GM13977 (cell line): ENCODE results near the gene WDCP.

Experiments
- DNase-seq: peaks from one replicate; pipeline ENCODE4 v3.0.0; 2012; ENCODE audit warnings: low spot score
- in situ Hi-C: fragments of 300-500 bp; cut with MboI; formaldehyde crosslinking; loops from one replicate; pipeline ENCODE4 v1.12.0; 2022; ENCODE audit warnings: low sequenced_read_pairs, low pct_unique_long_range_greater_than_20kb, mixed read lengths, inconsistent platforms; ENCODE audit not compliant: unreplicated experiment
- TF ChIP-seq, protein P1 (sequence below): IDR thresholded peaks from 2 replicates; pipeline ENCODE4 v1.5.1; 2012; ENCODE audit warnings: mild to moderate bottlenecking, control low read depth; ENCODE audit not compliant: insufficient read depth; ENCODE audit errors: extremely low read depth, missing control alignments

WDCP gene

DNA sequence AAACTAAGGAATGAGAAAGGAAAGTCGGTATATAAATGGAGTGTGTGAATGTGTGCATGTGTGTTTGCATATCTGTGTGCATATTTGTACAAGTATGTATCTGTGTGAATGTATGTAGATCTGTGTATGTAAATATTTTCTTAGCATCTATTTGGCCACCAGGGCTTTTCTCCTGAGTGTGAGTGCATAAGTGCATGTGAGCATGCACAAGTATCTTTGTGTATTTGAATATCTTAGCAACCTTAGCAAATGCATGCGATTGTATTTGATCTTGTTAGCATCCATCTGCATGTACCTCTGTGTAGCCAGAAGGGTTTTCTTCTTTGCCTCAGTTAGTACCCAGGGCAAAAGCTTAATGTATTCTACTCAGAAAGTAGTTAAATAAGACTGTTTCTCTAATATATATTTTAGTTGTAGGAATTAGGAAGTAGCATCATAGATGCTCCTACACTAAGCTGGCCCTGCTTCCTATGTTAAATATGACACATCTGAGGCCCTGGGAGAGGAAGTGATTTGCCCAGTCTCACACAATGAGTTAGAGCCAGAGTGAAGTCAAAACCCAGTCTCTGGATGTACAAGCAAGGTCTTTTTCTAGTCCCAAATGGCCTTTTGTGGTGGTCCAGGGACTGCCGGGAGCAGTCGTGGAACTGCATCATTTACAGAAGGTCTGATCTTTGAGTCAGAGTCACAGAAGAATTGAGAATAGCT lies 11.5 kb upstream of the WDCP start:
- in situ Hi-C loops, result no loop called here
- TF ChIP-seq, protein P1, sequence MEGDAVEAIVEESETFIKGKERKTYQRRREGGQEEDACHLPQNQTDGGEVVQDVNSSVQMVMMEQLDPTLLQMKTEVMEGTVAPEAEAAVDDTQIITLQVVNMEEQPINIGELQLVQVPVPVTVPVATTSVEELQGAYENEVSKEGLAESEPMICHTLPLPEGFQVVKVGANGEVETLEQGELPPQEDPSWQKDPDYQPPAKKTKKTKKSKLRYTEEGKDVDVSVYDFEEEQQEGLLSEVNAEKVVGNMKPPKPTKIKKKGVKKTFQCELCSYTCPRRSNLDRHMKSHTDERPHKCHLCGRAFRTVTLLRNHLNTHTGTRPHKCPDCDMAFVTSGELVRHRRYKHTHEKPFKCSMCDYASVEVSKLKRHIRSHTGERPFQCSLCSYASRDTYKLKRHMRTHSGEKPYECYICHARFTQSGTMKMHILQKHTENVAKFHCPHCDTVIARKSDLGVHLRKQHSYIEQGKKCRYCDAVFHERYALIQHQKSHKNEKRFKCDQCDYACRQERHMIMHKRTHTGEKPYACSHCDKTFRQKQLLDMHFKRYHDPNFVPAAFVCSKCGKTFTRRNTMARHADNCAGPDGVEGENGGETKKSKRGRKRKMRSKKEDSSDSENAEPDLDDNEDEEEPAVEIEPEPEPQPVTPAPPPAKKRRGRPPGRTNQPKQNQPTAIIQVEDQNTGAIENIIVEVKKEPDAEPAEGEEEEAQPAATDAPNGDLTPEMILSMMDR, result no peak
- DNase-seq, result no peak

DNA sequence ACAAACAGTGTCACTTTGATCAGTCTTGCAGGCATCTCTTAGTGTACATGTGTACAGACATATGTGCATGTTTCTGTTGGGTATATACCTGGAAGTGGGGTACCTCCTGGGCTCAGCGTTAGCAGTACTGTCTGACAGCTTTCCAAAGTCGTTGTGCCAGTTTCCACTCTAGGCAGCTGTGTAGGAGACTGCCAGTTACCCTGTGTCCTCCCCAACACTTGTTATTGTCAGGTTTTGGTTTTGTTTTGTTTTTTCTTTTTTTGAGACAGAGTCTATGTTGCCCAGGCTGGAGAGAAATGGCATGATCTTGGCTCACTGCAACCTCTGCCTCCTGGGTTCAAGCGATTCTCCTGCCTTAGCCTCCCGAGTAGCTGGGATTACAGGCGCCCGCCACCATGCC lies 8.6 kb upstream of the WDCP start:
- TF ChIP-seq, protein P1, result no peak
- in situ Hi-C loops, result no loop called here
- no peak for DNase-seq

DNA sequence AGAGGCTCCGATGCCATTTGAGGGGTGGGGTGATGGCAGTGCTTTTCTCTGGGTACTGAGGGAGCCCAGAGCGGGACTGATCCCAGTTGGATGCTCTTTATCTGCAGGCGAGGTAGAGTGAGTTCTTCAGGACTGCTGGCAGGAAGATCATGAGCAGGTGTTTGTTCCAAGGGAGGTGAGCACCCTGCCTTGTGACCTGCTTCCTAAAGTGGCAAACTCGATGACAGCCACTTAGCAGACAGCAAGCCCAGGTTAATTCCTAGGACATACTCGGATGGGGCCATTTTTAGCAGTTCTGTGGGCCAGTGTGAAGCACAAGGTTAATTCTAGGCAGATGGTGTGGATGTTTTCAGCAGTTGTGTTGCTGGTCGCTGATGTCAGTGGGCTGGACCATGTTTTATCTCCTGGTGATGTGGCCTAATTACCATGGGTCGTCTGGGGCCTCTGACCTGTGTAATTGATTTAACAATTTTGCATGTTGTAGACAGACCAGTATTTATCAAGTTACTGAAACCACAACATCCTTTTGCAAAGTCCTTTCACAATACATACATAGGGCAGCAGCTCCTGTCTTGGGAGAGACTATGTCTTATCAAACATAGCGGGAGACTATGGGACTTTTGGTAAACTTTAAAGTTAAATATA lies 7.3 kb upstream of the WDCP start:
- DNase-seq, result no peak
- in situ Hi-C loops, result no loop called here
- TF ChIP-seq, protein P1, result no peak

DNA sequence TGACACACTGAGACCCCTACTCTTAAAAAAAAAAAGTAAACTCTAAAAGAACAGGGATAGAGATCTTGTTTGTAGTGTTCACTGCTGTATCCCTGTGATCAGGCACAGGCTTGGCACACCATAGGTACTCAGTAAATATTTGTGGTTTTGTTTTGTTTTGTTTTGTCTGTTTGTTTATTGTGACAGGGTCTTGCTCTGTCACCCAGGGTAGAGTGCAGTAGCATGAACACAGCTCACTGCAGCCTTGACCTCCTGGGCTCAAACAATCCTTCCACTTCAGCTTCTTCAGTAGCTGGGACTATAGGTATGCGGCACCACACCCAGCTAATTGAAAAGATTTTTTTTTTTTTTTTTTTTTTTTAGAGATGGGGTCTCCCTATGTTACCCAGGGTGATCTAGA lies 5.8 kb upstream of the WDCP start:
- TF ChIP-seq, protein P1, result no peak
- DNase-seq, result no peak
- in situ Hi-C loops, result no loop called here

DNA sequence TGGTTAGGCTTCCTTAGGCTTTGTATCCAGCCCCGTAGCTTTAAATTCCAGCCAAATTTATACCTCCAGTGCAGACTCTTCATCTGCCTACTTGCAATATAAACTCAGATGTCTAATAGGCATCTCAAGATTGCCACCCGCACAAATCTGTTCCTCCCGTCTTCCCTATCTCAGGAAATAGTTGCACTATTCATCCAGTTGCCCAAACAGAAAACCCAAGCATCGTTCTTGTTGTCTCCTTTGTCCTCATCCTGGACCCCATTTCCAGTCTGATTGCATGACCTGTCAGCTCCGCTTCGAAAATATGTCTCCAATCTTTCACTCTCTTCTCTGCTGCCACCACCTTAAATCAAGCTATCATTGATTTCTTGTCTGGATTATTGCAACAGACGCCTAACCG lies 4.6 kb upstream of the WDCP start:
- no peak for DNase-seq
- in situ Hi-C loops, result no loop called here
- TF ChIP-seq, protein P1, result no peak

DNA sequence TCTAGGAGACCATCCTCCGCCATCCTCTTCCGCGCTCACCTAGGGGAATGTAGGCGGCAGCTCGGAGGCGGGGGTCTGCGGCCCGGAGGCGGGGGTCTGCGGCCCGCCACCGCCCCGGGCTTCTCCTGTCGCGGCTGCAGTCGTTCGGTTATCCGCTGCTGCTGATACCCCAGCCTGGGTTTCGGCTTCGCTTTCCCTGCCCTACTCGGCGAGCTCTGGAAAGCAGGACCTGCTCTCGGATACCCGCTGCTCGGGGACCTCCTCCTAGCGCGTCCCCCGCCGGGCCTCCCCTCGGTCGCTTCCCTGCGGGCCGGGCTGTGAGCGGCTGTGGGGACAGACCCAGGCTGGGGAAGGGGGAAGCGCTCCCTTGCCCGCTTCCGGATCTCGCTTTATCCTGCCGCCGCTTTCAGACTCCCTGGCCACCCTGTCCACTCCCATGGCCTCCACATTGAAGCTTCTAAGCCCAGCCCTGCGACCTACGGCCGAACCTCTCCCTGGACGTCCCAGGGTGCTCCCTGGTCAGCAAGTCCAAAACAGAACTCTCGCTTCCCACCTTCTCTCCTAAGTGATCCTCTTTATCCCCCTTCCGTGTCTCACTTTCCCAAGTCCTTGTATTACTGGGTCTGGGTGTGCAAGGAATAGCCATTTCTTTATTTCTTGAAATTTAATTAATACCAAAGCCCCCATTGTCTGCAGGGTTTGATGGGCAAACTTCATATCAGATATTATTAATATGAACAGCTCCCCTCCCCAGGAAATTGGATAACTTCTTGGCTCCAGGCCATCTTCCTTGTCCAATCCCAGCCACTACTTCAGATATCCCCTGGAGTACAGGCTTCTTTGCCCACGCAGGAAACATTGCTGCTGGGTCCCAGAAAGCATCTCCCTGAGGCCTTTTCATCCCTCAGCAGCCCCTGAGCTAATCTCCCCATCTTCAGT lies 3.1 kb upstream of the WDCP start:
- TF ChIP-seq, protein P1, result no peak
- DNase-seq, result no peak
- in situ Hi-C loops, result no loop called here
